ENCODE data around the gene TMEM41A.

- no peak for TF ChIP-seq CTBP1 (IDR thresholded peaks at IDR 0.05; ENCODE audit: borderline replicate concordance)
- no peak for TF ChIP-seq NFRKB (IDR thresholded peaks at IDR 0.05)
- TF ChIP-seq BHLHE40 (IDR thresholded peaks at IDR 0.05; ENCODE audit: borderline replicate concordance): no peak
- TF ChIP-seq ELF4 (IDR thresholded peaks at IDR 0.05): no peak
- no peak for TF ChIP-seq FOXK2 (IDR thresholded peaks at IDR 0.05)
- TF ChIP-seq ZNF384 (IDR thresholded peaks at IDR 0.05): no peak
- TF ChIP-seq FOXM1 (IDR thresholded peaks at IDR 0.05; ENCODE audit: borderline replicate concordance): no peak
- no peak for TF ChIP-seq FOXA1 (IDR thresholded peaks at IDR 0.05)
These were observed 41.9 kb upstream of the TMEM41A start for GRCh38 chr3:185540695-185541094.
